GM18526 (cell line): ENCODE results near the gene TTLL10.

Experiments
- POLR2A ChIP-seq: IDR thresholded peaks from 3 replicates; pipeline ENCODE4 v1.6.1; 2011; ENCODE audit not compliant: insufficient read length; ENCODE audit errors: extremely low read depth

Gene TTLL10, protein sequence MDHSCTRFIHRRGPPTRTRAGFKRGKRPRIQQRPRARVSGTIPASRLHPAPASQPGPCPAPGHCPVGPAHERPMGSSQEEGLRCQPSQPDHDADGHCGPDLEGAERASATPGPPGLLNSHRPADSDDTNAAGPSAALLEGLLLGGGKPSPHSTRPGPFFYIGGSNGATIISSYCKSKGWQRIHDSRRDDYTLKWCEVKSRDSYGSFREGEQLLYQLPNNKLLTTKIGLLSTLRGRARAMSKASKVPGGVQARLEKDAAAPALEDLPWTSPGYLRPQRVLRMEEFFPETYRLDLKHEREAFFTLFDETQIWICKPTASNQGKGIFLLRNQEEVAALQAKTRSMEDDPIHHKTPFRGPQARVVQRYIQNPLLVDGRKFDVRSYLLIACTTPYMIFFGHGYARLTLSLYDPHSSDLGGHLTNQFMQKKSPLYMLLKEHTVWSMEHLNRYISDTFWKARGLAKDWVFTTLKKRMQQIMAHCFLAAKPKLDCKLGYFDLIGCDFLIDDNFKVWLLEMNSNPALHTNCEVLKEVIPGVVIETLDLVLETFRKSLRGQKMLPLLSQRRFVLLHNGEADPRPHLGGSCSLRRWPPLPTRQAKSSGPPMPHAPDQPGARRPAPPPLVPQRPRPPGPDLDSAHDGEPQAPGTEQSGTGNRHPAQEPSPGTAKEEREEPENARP

DNA sequence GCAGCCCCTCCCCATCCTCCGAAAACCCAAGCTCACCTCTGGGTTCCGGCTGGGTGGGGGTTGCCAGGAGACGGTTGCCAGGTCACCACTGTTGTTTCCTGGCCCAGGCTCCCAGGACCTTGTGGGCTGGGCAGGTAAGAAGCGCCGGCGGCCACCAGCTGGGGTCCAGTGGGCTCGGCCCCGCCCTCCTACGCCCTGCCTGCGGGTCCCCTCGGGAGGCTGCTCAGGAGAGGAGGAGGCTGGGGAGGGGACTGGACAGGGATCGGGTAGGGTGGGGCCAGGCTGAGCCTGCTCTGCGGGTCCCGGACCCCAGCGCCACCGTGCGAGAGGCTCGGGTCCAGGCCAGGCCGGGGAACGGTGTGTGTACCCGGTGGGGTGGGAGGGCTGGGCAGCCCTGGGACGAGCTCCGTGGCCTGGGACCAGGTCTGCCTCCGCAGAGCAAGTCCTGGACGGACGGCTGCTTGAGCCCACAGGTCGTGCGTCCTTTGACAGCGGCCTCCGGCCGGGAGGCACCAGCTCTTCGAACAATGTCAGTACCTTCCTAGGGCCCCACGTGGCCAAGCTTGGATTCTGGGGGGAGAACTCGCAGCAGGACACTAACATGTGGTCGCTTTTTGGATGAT is at the start of gene TTLL10:
TSS of gene TTLL10 (plus strand) at position 88 of the 623 bp plus-strand sequence. CDS start 5,336 bp downstream, outside the sequence.
- no peak for TF ChIP-seq POLR2A

DNA sequence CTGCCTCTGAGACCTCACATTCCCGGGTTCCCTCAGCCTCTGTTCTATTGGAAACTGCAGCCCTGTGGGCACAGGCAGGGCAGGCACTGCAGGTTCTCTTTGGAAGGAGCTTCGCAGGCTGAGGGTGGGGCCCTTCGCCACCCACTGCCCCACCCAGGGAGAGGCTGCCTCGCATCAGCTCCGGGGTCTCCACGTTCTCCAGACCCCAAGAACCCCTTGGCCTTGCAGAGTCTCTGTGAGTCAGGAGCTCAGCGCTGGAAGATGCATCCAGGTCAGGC is 49.2 kb upstream of the TTLL10 start:
- TF ChIP-seq POLR2A = no peak

DNA sequence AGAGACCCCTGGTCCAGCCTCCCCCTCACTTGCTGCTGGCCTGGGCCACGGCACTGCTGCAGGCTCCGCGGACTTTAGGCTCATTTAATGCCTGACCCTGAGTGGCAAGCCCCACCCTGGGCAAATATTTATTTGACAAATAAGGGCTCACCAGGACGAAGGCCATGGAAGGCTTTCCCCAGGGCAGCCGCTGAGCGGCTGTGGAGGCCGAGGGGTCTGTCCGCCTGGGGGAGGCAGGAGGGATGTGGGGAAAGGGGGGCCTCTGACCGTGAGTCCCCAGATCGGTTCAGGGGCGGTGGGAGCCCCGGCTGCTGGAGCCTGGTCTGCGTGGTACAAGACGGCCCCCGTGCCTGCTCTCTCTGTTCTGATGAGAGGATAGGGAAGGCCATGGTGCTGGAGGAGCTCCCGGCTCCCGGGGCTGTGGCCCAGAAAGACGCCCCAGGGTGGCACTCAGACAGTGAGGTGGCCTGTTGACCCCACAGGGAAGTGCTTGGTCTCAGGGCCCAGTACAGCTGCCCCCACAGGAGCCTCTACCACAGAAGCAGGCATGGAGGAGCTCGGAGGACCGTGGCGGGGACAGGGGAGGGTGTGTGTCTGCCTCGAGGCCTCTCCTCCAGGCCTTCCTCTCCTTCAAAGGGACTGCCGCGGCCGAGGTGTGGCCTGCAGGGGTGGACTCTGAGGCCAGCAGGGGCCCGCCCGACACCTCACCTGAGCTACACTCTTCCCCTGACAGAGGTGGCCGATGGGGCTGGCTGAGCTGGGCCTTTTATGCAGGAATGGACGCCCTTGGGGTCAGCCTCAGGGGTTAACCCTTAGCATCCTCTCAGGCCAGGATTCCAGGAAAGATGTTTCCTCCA is 48.7 kb upstream of the TTLL10 start:
- TF ChIP-seq POLR2A = no peak

DNA sequence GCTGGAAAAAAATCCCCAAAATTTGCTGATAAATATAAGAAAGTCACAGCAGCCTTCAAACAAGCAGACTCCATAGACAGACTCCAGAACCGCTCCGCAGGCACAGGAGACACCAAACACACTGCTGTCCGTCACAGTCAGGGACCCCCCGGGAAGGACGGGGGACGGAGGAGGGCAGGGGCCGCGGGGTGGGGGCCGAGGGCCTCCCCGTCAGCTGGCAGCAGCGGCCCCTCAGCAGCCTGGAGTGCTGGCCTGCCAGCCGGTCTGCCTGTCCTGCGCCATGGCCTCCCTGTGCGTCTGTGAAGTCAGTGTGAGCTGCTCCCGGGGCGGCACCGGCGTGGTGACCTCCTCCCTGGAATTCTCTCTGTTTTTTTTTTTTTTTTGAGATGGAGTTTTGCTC is 47.7 kb upstream of the TTLL10 start:
- no peak for TF ChIP-seq POLR2A

DNA sequence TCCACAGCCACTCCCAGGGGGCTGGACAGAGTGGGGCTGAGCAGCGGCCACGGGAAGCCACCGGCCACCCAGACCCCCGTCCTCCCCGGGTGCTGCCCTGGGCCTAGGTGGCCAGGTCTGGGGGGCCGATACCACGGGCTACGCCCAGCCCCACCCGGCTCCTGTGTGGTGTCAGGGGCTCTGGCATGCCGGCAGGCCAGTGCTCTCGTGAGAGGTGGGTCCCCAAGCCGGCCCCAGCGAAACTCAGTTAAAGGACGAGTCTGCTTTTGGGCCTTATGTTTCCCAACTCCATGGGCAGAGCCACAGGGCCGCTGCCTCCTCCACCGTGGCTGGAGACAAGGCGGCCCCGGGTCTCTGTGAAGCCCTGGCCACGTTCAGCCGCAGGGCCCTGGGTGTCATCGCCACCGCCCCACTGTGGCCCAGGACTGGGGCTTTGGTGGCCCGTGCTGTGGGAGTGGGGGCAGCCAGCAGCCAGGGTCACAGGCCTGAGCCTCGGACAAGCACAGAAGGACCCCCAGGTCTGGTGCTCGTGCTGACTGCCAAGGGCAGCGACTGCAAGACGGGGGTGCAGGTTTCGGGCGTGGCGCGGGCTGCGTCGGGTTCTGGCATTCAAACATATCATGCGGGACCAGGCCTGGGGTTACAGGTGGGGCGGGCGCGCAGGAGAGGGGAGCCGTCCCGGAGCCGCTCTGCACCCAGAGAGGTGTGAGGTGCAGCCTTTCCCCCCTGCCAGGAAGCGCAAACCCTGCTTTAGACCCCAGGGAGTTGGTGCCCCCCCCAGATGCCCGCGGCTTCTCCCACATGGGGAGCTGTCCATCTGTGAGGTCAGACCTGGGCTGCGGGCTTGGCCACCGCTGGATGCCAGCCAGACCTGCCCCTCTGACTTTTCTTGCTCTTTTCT is 45.9 kb upstream of the TTLL10 start:
- TF ChIP-seq POLR2A = no peak

DNA sequence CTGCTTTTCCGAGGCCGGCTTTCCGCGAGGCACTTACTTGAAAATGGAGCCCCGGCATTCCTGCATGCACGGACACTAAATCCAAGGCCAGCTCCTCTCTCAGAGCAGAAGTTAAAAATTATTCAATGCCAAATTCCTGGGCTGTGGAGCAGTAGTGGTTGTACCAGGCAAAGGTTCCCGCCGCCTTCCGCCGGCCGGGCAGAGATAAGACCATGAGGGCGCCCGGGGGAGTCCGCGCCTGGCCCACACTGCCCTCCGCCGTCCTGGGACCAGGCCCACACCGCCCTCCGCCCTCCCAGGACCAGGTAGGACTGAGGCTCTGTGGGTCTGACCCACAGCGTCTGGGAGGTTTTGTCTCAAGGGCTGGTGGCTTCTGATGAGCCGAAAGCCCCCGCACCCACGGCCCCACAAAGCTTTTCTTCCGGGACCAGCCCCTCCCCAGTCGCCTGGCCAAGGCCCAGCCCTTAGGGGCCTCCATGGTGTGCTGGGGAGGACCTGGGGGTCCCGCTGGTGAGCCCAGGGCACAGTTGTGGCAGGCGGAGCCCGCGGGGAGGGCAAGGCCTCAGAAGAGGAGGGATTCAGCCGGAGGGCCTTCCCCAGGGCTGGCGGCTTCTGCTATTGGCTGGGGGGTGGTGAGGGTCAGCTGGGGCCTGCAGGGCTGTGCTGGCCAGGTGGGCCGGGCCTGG is 45.1 kb upstream of the TTLL10 start:
- no peak for TF ChIP-seq POLR2A

DNA sequence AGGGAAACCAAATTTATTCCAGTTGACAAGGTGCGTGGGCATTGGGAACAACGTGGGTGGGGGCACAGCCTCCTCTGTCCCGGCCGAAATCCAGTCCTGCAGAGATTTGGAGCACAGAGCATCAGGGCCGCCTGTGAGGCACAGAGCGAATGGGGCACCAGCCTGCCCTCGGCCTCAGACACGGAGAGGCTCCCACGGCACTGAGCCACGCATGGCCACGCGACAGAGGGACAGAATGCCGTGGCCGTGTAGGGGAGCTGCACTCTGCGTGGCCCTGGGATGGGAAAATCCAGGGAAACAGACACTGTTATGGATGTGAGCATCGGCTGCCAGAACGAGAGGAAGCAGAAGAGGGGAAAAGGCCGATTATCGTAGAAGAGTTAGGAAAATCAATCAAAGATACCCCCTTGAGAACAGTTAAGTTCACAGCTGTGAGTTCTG is 44.3 kb upstream of the TTLL10 start:
- no peak for TF ChIP-seq POLR2A

DNA sequence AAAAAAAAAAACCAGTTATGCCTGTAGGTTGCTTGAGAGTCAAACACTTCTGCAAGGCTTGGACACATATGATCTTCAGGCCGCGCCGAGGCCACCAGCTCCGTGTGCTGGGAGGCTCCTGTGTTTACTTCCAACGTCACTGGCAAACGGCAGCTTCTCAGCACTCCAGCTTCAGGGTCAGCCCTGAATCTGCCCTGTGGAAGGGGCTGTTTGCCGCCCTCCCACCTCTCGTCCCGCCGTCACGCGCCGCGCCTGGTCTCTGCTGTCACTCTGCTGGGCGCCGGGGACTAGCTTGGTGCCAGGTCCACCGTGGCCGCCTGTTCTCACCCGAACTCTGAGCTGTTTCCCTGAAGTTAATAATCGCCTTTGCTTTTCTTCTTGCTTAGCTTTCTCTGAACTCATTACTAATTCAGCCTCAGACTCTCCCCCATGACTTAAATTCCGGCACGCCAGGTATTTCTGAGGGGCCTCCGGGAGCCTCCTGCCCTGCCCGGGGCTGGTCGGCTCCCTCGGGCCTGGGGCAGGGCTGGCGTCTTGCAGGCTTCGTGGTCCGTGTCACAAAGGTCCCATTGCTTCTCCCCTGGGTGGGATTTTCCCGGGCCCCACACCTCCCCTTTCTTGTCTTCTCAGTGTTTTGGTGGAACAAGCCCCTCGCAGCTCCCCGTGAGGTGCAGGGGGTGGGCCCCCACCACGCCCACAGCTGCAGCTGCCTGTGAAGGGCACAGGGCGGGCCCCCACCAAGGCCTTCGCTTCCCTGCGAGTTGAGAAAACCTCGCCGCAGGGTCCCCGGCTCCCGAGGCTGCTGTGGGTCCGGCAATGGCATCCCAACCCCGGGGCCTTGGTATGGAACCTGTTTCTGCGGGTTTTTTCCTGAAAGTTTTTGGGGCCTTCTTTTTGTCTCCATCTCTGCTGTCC is 43.2 kb upstream of the TTLL10 start:
- no peak for TF ChIP-seq POLR2A

DNA sequence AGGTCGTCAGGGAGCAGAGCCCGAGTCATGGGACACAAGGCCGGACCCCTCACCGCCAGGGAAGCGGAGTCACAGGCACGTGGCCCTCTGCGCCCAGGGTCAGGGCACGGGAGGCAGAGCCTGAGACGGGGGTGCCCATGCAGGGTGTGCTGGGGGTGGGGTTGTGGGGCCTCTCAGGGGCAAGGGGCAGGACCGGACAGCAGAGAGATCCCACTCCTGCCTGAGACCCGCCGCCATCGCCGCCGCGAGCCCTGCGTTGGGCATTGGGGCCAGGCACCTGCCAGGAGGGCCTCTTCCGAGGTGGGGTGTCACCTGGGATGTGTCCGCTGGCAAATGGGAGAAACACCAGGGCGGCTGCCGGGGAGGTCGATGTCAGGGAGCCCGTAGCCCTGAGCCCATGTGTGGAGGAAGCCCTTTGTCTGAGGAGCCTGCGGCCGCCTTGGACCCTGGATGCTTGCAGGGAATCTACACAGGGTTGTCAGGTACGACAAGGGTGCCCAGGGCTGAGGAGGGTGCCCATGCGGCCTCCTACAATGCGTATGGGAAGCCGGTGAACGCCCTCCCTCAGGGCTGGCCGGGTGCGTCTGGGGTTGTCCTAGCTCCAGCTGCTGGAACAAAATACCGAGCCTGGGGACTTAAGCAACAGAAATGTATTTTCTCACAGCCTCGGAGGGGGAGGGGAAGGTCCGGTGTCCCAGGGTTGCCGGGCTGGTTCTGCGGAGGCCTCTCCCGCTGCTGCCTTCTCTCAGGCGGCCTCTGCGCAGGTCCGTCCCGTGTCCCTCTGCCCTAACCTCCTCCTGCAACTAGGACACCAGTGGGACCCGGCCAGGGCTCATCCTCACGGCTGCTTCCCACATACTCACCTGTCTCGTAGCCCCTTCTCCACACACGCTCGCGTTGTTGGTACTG is 41.4 kb upstream of the TTLL10 start:
- no peak for TF ChIP-seq POLR2A

DNA sequence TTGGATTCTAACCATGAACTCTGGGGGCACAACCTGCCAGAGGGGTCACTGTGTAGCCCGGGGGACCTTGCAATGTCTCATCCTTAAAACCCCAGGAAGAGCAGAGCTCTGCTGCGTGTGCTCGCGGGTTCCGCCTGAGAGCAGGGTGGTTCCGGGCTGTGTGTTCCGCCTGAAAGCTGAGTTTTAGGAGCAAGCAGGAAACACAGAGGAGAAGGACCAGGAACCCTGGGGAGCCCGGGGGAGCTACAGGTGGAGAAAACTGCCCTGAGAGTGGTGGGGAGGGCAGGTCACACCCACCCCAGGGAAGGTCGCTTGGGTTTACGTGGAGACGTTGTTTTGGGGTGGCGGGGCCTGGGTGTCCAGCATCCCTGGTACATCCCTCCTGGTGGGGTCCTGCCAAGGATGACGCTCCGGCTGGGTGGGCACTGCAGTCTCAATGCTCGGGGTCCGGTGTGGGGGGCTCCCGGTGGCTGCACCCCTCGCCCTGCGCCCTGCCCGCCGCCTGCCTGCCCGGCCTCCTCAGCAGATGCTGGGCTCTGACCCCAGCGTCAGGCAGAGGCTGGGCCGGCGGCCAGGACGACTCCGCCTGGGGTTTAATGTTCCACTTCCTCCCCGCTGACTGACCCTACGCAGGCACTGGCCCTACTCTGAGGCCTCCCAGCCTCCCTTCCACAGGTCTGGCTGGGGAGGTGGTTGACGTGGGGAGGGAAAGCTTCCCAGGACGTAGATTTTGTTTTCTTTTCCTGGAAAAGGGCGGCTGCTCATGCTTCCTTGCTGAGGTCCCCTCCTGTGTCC is 40.5 kb upstream of the TTLL10 start:
- no peak for TF ChIP-seq POLR2A
